HG03432 (cell line): ENCODE measurements around the gene HDAC11.

ENCODE experiments used
- ATAC-seq: cut with Tn5 transposase; IDR thresholded peaks from one replicate; pipeline ENCODE4 v1.9.1; 2021; ENCODE audit warnings: mild to moderate bottlenecking, moderate library complexity; ENCODE audit not compliant: unreplicated experiment

Gene HDAC11

DNA sequence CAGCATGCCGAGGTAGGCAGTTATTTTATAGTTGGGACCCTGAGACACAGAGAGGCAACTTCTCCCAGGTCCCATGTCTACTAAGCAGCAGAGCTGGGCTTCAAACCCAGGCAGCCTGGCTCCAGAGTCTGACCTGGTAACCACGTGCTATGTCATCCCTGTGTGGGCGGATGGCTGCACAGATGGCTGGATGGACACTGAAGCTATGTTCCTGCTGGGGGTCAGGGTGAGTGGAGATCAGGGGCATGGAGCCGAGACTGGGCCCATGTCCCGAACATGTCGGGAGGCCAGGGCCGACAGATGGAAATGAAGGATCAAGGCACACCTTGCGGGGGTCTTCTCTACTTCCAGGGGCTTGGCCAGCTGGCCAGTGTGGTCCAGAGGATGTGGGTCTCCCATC lies 59.6 kb downstream of the HDAC11 start:
- no peak for ATAC-seq

DNA sequence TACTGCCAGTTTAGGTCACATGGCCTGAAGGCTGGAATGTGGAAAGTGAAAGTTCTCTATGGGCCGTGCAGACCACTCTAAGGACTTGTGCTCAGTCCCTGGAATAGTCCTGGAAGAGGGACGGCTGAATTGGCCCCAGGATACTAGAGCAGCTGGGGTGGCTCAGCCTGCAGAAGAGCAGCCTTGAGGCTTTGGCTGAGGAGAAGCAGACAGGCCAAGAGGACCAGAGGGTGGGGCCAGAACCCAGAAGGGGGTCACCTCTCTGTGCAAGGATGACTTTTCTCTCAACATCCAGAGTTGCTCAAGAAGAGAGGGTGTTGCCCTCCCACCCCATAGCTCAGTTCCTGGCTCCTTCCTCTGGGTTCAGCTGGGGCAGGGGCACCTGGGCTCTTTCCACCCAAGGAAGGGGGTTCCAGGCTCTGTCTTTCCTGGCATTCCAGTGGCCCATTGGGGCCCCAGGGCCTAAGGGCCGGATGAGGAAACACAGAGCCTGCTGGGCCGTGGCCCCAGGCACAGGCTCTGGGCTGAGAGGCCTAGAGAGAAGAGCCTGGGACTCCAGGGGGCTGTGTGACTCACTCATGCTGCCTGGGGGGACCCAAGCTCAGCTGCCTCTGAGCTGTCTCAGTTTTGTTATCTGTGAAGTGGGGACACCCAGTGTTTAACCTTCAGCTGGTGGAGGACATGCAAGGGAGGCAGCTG lies 60.3 kb downstream of the HDAC11 start:
- no peak for ATAC-seq

DNA sequence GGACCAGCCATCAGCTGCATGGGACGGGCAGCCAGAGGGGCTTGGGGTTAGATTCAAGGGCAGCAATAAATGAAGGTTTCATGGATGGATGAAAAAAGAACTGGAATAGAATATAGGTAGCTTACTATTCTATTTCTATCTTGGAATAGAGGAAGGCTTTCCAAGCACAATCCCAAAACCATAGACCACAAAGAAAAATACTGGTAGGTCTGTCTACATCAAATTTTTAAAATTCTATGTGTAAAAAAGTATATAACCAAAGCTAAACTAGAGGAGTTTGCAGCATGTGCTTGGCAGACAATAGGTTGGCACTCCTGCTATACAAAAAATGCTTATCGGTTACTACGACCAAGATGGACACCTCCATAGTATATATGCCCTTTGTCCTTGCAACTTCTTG lies 61.6 kb downstream of the HDAC11 start:
- no peak for ATAC-seq

DNA sequence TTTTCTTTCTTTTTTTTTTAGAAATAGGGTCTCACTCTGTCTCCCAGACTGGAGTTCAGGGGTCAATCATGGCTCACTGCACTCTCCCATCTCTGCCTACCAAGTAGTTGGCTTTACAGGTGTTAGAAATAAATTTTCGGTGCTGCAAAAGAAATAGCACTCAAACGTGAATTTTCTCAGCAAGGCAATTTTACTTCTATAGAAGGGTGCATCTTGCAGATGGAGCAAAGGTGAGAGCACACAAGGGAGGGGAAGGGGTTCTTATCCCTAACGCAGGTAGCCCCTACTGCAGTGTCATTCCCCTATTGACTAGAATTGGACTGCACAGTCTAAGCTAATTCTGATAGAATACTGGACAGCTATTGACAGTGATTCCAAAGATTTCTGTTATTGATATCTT lies 62.0 kb downstream of the HDAC11 start:
- no peak for ATAC-seq

DNA sequence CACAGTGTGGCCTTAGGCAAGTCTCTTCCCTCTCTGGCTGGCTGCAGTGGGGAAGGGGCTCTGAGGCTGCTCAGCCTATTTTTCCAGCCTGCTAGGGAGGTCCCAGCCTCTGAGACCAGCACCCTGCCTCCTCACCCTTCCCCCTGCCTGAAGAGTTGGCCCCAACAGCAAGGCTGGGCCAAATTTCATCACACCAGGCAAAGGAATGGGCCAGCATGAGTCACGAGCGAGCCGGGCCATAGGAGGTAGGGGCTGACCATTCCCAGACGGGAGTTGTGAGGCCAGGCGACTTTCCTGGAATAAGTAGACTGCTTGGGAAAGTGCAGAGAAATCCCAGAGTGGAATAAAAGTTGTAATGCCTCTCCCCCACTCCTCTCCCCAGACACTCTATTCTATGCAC lies 63.1 kb downstream of the HDAC11 start:
- no peak for ATAC-seq

DNA sequence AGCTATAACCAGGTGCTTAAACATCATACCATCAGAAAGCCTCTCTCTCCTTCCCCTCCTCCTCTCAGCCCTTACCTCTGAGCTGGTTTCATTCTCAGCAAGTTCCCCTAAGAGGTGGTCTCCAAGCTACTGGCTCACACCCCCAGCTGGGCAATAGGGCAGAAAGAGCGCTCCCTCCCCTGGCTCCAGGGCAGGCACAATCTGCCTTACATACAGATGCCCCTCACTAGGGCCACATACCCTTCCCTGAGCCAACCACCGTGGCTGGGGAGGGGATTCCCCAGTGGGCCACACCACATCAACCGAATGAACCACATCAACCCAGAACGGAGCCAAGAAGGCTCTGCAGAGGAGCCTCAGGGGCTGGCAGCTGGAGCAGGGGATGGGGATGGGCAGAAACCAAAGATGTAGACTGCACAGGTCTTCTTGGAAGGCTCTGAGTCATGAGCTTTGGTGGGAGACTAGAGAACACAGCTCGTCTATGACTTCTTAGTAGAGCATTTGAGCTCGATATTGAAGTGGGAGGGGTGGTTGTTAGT lies 64.3 kb downstream of the HDAC11 start:
- no peak for ATAC-seq

GRCh38 chr3:13544951-13545651 lies 65.0 kb downstream of the HDAC11 start:
- ATAC-seq = no peak

GRCh38 chr3:13545952-13546454 lies 65.9 kb downstream of the HDAC11 start:
- ATAC-seq = no peak

DNA sequence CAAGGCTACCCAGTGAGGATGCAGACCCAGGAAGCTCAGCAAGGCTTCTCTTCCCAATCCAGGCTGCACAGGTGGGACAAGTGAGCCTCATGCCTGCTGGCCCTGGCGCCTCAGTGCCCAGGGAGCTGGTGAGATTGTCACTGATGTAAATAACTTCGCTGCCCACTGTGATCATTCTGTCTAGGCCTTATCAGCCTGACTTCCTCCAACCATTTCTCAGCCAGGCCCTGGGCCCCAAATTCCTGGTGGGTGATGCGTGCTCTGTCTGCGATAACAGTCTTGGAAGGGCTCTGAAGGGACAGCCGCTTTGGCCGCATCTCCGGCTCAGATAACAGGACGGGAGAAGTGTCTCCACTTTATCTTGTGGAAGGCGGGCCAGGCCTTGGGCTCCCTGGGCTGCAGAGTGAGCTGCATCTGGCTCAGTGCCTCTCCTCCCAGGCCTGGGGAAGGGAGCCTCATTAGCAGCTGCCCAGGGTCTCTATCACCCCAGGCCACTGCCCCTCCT lies 66.6 kb downstream of the HDAC11 start:
- ATAC-seq = no peak

DNA sequence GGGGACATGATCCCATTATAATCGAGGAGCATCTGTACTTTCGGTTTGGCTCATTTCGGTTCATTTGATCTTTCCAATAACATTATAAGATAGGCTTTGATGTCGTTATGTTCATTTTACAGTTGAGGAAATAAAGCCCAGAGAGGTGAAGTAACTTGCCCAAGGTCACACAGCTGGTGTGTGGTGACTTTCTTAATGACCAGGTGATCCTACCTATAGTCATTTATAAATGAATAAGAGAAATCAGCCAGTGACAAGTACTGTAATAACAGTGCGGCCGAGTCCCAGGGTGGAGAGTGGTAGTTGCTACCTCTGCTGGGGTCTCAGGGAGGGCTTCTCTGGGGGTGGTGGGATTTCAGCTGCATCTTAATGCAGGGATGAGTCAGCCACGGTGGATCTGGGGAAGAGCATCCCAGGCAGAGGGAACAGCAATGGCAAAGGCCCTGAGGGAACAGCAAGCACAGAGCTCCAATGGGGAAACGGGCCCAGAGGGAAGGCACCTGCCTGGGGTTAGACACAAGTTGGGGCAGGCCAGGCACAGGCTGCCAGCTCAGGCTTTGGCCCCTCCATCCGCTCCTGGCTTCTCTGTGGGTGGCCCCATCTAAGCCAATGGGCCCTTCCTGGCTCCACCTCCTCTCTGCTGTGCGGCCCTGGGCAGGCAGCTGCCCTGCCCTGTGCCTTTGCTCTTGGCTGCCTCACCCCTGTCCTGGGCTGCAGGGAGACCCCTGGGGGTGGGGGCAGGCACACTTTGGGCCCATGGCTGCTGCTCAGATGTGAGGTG lies 67.7 kb downstream of the HDAC11 start:
- no peak for ATAC-seq

DNA sequence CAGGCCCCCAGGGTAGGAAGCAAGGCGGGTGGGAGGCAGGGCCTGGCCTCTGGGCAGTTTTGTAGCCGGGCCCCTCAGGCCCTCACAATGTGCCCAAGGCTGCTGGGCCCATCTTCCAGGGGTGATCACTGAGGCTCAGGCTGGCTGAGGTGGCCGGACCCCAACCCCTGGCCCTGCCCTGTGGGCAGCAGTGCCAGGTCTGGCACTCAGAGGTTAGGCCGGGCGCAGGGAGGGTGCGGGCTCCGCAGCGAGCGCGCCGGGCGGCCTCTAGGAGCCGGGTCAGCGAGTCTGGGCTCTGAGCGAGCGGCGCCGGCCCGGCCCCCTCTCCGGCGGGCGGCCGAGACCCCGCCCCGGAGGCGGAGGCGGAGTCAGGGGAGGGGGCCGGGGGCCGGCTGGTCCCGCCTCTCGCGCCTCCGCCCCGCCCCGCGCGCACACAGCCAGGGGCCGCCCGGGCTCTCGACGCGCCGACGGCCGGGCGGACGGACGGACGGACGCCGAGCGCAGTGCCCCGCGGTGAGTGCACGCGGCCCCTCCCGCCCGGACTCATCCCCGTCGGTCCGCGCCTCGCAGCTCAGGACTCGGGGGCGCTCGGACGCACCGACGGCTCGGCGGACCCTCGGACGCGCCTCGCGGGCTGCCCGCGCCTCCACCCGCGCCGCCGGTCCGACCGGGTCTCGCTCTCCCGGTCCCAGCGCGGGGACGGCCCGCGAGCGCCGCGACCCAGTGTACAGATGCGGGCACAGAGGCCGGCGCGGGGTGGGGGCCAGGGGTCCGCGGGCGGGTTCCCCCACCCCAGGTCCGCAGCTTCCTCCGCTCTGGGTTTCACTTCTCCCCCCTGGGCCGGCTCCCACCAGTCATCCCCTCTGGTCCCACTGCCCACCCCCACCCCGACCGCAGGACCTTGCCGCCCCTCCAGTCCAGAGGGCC lies 68.9 kb downstream of the HDAC11 start, which contains the start of gene FBLN2:
Gene FBLN2 (plus strand): TSS at position 430 of the 927 bp plus-strand sequence. CDS start 21,231 bp downstream, outside the sequence.
- ATAC-seq = no peak

DNA sequence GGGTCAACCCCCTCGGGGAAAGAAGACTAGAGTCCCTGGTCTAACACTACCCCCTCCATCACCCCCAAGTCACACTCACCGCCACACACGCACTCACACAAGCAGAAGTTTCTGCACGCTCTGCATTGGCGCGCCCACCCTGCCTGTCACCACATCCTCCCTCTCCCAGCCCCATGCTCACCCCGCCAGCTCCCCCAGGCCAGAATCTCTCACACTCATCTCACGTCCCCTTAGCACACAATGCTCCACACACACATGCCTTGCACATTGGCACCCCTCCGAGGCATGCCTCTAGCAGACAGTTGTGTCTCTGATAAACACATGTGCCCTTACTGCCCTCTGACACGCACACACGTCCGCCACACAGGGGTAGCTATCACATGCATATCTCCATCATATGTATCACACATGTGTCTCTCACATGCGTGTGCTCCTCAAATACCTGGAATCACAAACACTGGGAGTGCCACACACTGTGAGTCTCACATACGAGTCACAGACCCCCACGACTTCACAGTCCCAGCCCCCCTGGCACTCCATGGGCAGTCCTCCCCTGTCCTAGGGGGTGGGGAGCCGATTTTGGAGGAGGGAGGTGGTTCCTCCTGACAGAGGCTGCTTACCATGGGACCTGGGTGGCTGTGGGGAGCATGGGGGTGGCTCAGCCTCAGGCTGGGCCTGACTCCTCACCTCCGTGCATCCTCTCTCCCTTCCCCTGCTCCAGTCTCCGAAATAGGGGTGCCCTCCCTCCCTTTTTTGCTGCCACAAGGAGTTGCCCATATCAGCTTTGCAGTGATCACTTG lies 69.7 kb downstream of the HDAC11 start:
- no peak for ATAC-seq

GRCh38 chr3:13550423-13550690 lies 70.3 kb downstream of the HDAC11 start:
- no peak for ATAC-seq

DNA sequence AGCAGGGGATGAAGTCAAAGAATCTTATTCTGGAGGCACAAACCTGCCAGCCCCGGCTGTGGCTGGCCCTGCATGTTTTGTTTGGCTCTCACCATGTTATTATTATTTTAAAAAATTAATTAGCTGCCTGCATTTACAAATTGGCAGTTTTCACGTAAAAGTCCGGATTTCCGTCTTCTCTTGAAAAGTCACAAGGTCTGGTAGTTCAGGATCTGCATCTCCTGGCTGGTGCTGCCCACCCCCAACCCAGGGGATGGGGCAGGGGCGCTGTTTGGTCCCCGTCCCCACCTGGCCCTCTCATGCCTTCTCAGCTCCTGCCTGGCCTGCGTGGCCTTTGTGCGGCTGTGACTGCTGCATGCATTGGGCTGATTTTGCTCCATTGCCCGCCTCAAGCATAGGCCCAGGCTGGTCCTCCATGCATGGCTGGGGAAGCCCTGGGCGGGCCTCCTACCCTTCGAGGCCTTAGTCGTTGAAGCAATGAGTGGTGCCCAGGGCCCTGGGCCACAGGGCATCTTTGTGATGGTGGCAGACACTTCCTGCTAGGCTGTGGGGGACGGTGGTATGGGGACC lies 70.8 kb downstream of the HDAC11 start:
- ATAC-seq = no peak

DNA sequence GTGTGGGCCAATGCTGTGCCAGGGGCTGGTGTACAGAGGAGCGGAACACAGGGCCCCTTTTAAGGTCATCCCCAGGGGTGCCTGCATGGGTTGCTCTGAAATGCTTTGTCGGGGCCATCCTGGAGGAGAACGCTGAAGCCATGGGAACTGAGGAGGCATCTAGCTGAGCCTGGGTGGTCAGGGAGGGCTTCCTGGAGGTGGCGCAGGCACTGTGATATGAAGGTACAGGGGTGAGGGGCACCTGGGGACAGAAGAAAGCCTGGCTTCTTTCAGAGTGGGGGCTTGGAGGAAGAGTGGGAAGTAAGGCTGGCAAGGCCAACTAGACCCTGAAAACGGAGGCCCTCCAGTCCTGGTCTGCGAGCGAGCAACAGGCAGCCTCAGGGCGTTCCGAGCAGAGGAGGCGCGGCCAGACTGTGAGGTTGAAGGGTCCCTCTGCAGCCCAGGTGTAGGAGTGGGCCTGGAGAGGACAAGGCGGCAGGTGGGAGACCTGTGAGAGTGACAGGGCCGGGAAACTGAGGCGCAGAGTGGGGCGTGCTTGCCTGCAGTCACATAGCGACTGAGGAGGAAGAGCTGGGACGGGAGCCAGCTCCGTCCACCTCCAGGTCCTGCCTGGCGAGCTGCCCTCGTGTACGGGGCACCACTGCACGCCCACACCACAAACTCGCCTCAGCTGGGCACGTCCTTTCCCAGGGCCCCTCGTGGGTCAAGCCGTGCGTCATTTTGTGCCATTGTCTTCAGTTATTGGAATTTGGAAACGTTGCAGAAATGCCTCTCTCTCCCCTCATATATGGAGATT lies 72.9 kb downstream of the HDAC11 start:
- ATAC-seq = no peak

DNA sequence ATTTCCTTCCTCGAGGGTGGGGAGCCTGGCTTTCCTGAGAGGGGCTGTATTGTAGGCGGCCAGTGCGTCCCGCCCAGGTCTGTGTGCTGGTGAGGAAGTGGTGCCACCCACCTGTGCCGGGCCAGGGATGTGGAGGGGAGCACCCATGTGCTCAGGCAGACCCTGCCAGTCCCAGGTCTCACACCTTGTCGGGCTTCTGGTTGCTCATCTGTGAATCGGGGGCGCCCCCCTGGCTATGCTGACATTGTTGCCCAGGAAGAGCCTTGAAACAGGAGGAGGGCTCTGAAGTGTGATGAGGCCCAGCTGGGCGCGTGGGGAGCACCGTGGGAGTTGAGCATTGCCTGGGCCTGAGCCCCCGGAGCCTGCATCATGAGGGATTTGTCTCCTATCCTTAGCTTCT lies 73.6 kb downstream of the HDAC11 start:
- no peak for ATAC-seq

DNA sequence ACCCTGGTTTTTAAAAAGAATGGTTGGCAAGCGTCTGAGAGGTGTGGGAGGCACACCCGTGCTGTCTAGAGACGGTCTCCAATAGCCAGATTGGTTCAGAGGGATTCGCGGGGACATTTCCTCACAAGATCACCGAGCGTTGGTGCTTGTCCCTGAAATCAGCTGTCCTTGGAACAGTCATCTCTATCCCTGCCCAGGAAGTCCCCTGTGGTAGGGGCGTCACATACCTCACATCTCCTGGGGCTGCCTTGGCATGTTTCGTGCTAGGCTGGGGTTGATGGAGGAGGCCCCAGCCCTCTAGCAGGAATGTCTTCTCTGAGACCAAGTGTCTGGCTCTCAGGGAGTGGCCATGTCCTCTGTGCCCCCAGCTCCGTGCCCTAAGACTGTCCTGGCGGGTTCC lies 75.6 kb downstream of the HDAC11 start:
- no peak for ATAC-seq
